Pancreas (tissue), 10 donors: Measurements from ENCODE around the gene SLC36A2. TPM values are rescaled to one million over a fixed set of nuclear protein-coding genes. Genes with fewer than 3 reads are reported as not detected.

ENCODE experiments used
- ATAC-seq, 4 donors: fragments of 200-7000 bp; cut with Tn5 transposase; one replicate each; pipeline versions ENCODE4 v1.8.0 to v1.9.1; 2020; ENCODE audit warnings: mild to moderate bottlenecking in 4 of 4, moderate library complexity in 4 of 4
- DNase-seq, 6 donors: peaks; one replicate each; pipeline ENCODE4 v3.0.0-alpha.2; 2020
- FAIRE-seq: peaks from 2 replicates; lab custom pipeline; 2012; peaks lifted over from hg19 to GRCh38; lab: Jason Lieb, UNC
- H3K27ac ChIP-seq, 4 donors: fragments of 200-600 bp; sonication (generic); 1 replicate in 3 of 4; 2 replicates in 1 of 4; pipeline versions ENCODE4 v1.5.0 to v1.8.0; 2020
- H3K27me3 ChIP-seq, 4 donors: fragments of 200-600 bp; one replicate each; pipeline ENCODE4 v1.8.0; 2021
- H3K36me3 ChIP-seq, 3 donors: fragments of 200-600 bp; sonication (generic) in 1 of 3; one replicate each; pipeline versions ENCODE4 v1.5.0 to v1.8.0; 2020 to 2021
- H3K4me1 ChIP-seq, 3 donors: fragments of 200-600 bp; one replicate each; pipeline ENCODE4 v1.8.0; 2021
- H3K4me3 ChIP-seq, 4 donors: fragments of 200-600 bp; sonication (generic) in 2 of 4; one replicate each; pipeline versions ENCODE4 v1.5.0 to v1.8.0; 2020 to 2021
- H3K9me3 ChIP-seq, 4 donors: fragments of 200-600 bp; one replicate each; pipeline ENCODE4 v1.8.0; 2021
- WGBS, 2 donors: extraction: QIAGEN DNeasy Blood & Tissue Kit; methylation state at CpG; one replicate each; pipeline ENCODE4 v1.1.7; 2013; 5-methylcytosine and 5-hydroxymethylcytosine counted together
- intact Hi-C, 3 donors: fragments of 100-400 bp; cut with DNase I; formaldehyde crosslinking; loops; one replicate each; pipeline versions ENCODE4 v1.11.1 to v1.14.2; 2022
- polyA plus RNA-seq, 2 donors: library from polyadenylated mRNA; stranded (reverse); fragments of 200-250 nt; gene quantifications; one replicate each; pipeline ENCODE4 v1.2.3, GENCODE V29; 2013
- total RNA-seq, 6 donors: library from RNA; stranded (reverse); fragmentation: NEBNext Ultra II Directional in 4 of 6; extraction: Animal tissue kit (Norgen Biotek cat#: 25700) in 4 of 6; gene quantifications; one replicate each; pipeline versions ENCODE4 v1.2.1 to v1.2.4, GENCODE V29; 2021 to 2023
- TF ChIP-seq, protein P1 (sequence below), 4 donors: fragments of 200-600 bp; sonication (generic) in 3 of 4; IDR thresholded peaks; one replicate each; pipeline versions ENCODE4 v1.5.0 to v1.8.0; 2021; ENCODE audit warnings: antibody characterized with exemption in 4 of 4
- donor health status: healthy with polysubstance abuse.
- donor health status: DM: no; HTN: no; CAD: no; lungs with moderate emphysema.
- donor health status: DM: no; HTN: no; CAD: no.
- donor health status: control.
- donor health status: control.
- donor health status: Bipolar disorder and iron deficiency.
- donor health status: DM: yes; HTN: yes; CAD: no.
- donor health status: DM: no; HTN: no; CAD: no.
- donor health status: DM: no; HTN: no; CAD: no.
- donor health status: DM: yes; HTN: yes; CAD: no.

The SLC36A2 gene
- total and polyA plus RNA-seq, 8 donors, result not detected

DNA sequence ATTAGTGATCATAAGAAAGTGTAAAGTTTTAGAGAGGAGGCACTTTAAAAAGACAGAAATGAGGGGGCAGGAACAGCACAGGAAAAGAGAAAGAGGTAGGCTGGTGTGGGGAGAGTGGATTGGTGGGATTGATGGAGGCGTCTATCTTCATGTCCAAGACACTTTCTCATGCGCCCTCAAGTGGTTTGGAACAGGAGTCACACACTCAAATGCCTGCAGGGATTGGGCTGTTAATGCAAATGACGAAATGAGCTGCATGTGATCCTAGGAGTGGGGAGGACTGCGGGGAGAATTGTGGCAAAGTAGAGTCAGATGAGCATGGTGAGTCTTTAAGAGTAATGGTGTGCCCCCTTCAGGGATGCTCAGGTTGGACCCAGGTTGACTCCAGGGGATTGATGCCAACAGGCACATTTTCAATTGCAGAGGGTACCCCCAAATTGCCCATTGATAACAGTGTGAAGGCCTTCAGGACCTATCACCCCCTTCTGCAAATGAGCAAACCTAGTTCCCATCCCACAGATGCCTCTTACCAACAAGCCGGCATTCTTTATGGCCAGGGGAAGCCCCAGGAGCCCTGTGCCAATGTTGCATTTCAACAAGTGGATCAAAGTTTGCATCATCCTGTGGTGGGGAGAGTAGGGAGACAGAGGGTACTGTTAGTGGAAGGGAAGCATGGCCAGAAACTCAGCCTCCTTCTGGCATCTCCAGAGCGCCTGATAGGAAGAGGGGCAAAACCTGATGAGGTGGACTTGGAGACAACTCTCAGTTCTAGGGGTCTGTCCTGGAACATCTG, 49.1 kb downstream of the SLC36A2 start:
- FAIRE-seq (no peak), ATAC-seq (peak in 2 of 4 donors; percentile 61 to 87), DNase-seq (peak in 1 of 6 donors; percentile 15)
- Histone ChIP-seq H3K27ac (no peak overlapping the region), H3K36me3 (no peaks in the 10 kb centered on the region), H3K9me3 (no peaks in the 10 kb centered on the region), H3K27me3 (peaks cover 0 to 4% (median 0%) of the 10 kb centered on the region in 4 donors), H3K4me1 (no peaks in the 10 kb centered on the region), H3K4me3 (no peak overlapping the region)
- TF ChIP-seq, protein P1, sequence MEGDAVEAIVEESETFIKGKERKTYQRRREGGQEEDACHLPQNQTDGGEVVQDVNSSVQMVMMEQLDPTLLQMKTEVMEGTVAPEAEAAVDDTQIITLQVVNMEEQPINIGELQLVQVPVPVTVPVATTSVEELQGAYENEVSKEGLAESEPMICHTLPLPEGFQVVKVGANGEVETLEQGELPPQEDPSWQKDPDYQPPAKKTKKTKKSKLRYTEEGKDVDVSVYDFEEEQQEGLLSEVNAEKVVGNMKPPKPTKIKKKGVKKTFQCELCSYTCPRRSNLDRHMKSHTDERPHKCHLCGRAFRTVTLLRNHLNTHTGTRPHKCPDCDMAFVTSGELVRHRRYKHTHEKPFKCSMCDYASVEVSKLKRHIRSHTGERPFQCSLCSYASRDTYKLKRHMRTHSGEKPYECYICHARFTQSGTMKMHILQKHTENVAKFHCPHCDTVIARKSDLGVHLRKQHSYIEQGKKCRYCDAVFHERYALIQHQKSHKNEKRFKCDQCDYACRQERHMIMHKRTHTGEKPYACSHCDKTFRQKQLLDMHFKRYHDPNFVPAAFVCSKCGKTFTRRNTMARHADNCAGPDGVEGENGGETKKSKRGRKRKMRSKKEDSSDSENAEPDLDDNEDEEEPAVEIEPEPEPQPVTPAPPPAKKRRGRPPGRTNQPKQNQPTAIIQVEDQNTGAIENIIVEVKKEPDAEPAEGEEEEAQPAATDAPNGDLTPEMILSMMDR (IDR thresholded peaks at IDR 0.05), result peak in 1 of 4 donors; percentile 22
- intact Hi-C loops, result no loop called here
- WGBS, 2 donors, result 23 to 87% methylated on average over 6 of the region's 6 CpGs

DNA sequence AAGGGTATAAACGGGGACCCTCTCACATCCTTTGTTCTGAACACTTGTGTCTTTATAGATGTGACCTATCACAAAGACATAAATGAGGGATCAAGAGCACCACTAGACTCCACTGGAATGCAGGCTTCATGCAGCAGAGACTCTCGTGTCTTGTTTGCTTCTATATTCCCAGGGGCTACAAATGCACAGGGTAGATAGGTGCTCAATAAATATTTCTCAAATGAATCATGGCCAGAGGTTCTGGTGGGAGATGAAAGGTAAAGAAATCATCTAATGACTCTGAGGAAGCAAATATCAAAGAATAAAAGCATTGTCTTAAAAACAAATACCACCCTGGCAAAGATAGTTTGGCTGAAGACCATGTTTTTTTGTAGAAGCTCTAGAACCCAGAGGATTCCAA, 50.4 kb downstream of the SLC36A2 start:
- 53 to 55% methylated on average over 2 of the region's 2 CpGs for WGBS, 2 donors
- Histone ChIP-seq H3K4me1 (no peaks in the 10 kb centered on the region), H3K9me3 (no peaks in the 10 kb centered on the region), H3K36me3 (no peaks in the 10 kb centered on the region), H3K27me3 (peaks cover 0 to 4% (median 0%) of the 10 kb centered on the region in 4 donors), H3K4me3 (no peak overlapping the region), H3K27ac (no peak overlapping the region)
- no peak for DNase-seq
- FAIRE-seq, result no peak
- intact Hi-C loops, result no loop called here
- TF ChIP-seq, protein P1 (IDR thresholded peaks at IDR 0.05), result no peak
- ATAC-seq, result no peak

DNA sequence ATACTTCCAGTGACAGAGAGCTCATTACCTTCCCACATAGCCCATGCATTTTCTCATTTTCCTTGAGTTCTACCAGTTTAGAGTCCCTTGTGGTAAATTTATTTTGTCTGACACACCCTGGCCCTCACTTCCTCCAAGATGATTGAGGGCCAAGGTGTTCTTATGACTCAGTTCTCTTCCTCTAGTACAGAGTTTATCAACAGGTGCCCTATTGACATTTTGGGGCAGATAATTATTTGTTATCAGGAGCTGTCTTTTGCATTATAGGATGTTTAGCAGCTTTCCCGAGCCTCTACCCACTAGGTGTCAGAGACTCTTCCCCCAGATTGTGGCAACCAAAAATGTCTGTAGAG, 50.9 kb downstream of the SLC36A2 start:
- H3K4me1 ChIP-seq, result no peaks in the 10 kb centered on the region
- intact Hi-C loops, result no loop called here
- H3K4me3 ChIP-seq, result no peak overlapping the region
- TF ChIP-seq, protein P1 (IDR thresholded peaks at IDR 0.05), result no peak
- no peak overlapping the region for H3K27ac ChIP-seq
- ATAC-seq, result no peak
- peaks cover 0 to 4% (median 0%) of the 10 kb centered on the region in 4 donors for H3K27me3 ChIP-seq
- no peaks in the 10 kb centered on the region for H3K36me3 ChIP-seq
- no peaks in the 10 kb centered on the region for H3K9me3 ChIP-seq
- 28 to 43% methylated on average over 1 of the region's 1 CpG for WGBS, 2 donors
- no peak for FAIRE-seq
- DNase-seq, result no peak

DNA sequence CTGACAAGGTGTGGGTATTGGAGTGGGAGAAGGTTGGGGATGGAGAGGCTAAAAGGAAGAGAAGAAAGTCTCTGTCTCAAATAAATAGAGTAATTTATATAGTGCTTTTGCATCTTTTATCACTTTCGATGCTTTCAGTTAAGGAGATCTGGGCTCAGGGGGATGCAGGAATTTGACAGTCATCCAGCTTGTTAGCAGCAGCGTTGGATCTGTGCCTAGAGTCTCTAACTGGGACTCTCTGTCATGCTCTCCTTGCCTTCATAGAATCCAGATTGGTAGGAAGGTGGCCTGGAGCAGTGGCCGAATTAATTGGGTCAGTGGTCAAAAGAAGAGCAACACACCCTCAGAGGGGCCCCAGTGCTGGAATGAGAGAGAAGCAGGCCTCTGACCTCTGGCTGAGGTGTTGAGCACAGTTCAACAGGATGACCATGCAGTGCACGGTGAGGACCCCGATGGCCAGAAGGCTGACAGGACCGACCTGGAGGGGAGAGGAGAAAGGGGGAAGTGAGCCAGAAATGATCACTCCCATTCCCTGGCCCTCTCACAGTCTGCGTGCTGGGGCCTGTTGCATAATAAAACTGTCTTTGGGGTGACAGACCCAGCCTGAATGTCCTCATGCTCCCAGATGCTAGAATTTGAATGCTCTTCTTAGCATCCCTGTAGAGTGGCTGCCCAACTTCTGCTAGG, 51.4 kb downstream of the SLC36A2 start:
- intact Hi-C loops, result no loop called here
- Histone ChIP-seq H3K9me3 (no peaks in the 10 kb centered on the region), H3K27ac (no peak overlapping the region), H3K4me3 (no peak overlapping the region), H3K27me3 (peaks cover 0 to 4% (median 0%) of the 10 kb centered on the region in 4 donors), H3K4me1 (no peaks in the 10 kb centered on the region), H3K36me3 (no peaks in the 10 kb centered on the region)
- WGBS, 2 donors, result 55 to 66% methylated on average over 7 of the region's 7 CpGs
- TF ChIP-seq, protein P1 (IDR thresholded peaks at IDR 0.05), result no peak
- FAIRE-seq (no peak), ATAC-seq (no peak), DNase-seq (no peak)
